Heart right ventricle (tissue), 16 donors: ENCODE measurements around the gene GPANK1. TPM values are rescaled to one million over a fixed set of nuclear protein-coding genes. Genes with fewer than 3 reads are reported as not detected.

Experiments used
- ATAC-seq, 8 donors: fragments of 200-7000 bp; cut with Tn5 transposase; one replicate each; pipeline ENCODE4 v1.9.1; 2020; ENCODE audit warnings: mild to moderate bottlenecking in 8 of 8, moderate library complexity in 8 of 8, moderate number of reproducible peaks in 1 of 8
- DNase-seq, 2 donors: peaks; one replicate each; pipeline ENCODE4 v3.0.0-alpha.2; 2020
- H3K27ac ChIP-seq, 10 donors: fragments of 200-600 bp; sonication (generic) in 2 of 10; one replicate each; pipeline versions ENCODE4 v1.5.0 to v1.8.0; 2020 to 2022; ENCODE audit warnings: mild to moderate bottlenecking in 3 of 10
- H3K27me3 ChIP-seq, 7 donors: fragments of 200-600 bp; one replicate each; pipeline ENCODE4 v1.8.0; 2021 to 2022; ENCODE audit warnings: mild to moderate bottlenecking in 2 of 7
- H3K36me3 ChIP-seq, 9 donors: fragments of 200-600 bp; sonication (generic) in 1 of 9; one replicate each; pipeline versions ENCODE4 v1.5.0 to v1.8.0; 2020 to 2022; ENCODE audit warnings: mild to moderate bottlenecking in 2 of 9
- H3K4me1 ChIP-seq, 9 donors: fragments of 200-600 bp; sonication (generic) in 1 of 9; one replicate each; pipeline versions ENCODE4 v1.5.0 to v1.8.0; 2020 to 2022; ENCODE audit warnings: mild to moderate bottlenecking in 4 of 9
- H3K4me3 ChIP-seq, 10 donors: fragments of 200-600 bp; sonication (generic) in 2 of 10; one replicate each; pipeline versions ENCODE4 v1.5.0 to v1.8.0; 2020 to 2022; ENCODE audit warnings: mild to moderate bottlenecking in 7 of 10, moderate library complexity in 2 of 10
- H3K9me3 ChIP-seq, 11 donors: fragments of 200-600 bp in 10 of 11; sonication (generic) in 2 of 11; one replicate each; pipeline versions ENCODE4 v1.5.0 to v1.8.0; 2013 to 2022; ENCODE audit warnings: mild to moderate bottlenecking in 2 of 11, control low read depth in 1 of 11, moderate library complexity in 1 of 11
- whole genome bisulfite sequencing, 2 donors: extraction: QIAGEN DNeasy Blood & Tissue Kit; methylation state at CpG; one replicate each; pipeline ENCODE4 v1.1.7; 2013; ENCODE audit warnings: inconsistent platforms in 1 of 2; 5-methylcytosine and 5-hydroxymethylcytosine counted together
- intact Hi-C, 10 donors: fragments of 100-400 bp; cut with DNase I; formaldehyde crosslinking; loops; one replicate each; pipeline versions ENCODE4 v1.11.1 to v1.14.2; 2022
- polyA plus RNA-seq, 2 donors: library from polyadenylated mRNA; stranded (reverse); fragments of 200-250 nt; gene quantifications; one replicate each; pipeline ENCODE4 v1.2.3, GENCODE V29; 2013
- total RNA-seq, 10 donors: library from RNA; stranded (reverse); fragmentation: NEBNext Ultra II Directional in 3 of 10; extraction: Animal tissue kit (Norgen Biotek cat#: 25700) in 3 of 10; gene quantifications; one replicate each; pipeline versions ENCODE4 v1.2.1 to v1.2.4, GENCODE V29; 2021 to 2023
- TF ChIP-seq, protein P1 (sequence below), 9 donors: fragments of 200-600 bp; sonication (generic) in 2 of 9; IDR thresholded peaks; one replicate each; pipeline versions ENCODE4 v1.5.0 to v1.8.0; 2021 to 2022; ENCODE audit warnings: antibody characterized with exemption in 9 of 9, mild to moderate bottlenecking in 5 of 9, moderate library complexity in 1 of 9
- donor health status: Arrhythmogenic right ventricular cardiomyopathy.
- donor health status: ischemic (EF 13 %, LVEDD 7.1; RV severe dilation, severe dysfunction).
- donor health status: healthy with polysubstance abuse.
- donor health status: DM: no; HTN: yes; CAD: no.
- donor health status: DM: no; HTN: no; CAD: no.
- donor health status: ischemic (EF 25% LVEDD 6.9; RV normal size, moderate dysfunction).
- donor health status: ischemic (EF 25% LVEDD 5.7; RV mildly dilated, moderate dysfunction).
- donor health status: healthy.
- donor health status: DM: yes; HTN: yes; CAD: no.
- donor health status: Ischemic cardiomyopathy.
- donor health status: ischemic (EF 35%, LVEDD 5.7; RV mildly dilated, moderate dysfunction).
- donor health status: nonischemic (EF 11% LVEDD 7.7; RV severe dilation, severe dysfunction).
- donor health status: DM: yes; HTN: yes; CAD: no.
- donor health status: PGD.
- donor health status: ischemic (EF 29% LVEDD 5.4; RV normal size, mild dysfunction).
- donor health status: nonischemic (EF 23%, LVEDD 6.1; RV moderate dilation, normal function).

The GPANK1 gene
- total and polyA plus RNA-seq, 12 donors = 14.5 to 23.8 (median 18.2) TPM

DNA sequence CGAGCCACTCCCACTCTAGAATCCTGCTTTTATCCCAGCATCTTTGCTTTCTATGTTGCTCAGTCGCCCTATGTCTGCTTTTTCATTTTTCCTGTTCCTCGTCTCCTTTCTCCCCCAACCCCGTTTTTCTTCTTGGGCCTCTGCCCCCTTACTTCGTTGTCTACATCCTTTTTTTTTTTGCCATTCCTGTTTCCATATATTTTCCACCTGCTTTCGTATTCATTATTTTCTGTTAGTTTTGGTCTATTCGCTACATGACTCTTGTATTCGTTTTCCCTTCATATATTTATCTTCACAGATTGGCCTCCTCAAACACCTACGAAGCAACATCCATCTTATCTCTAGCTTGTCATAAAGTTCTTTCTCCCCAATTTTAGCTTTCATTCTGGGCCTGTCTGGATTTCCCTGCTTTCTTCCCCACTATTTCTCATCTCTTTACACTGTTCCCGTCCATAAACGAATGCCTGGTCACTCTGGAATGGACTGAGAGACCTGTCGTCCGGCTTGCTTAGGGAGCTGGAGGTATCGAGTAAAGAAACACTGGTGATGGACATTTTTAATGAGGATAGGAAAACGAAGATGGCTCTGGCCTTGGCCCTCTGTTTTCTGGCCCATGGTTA is 43.4 kb downstream of the GPANK1 start:
- intact Hi-C loops = loop anchor here in 2 of 10 donors (2.0 to 5.0 kb wide), 2 partner anchors 31 to 276 kb away; partner anchors contain the start of genes BAG6 (in 1 of the 2) and EHMT2 (in 1 of the 2)
- Histone ChIP-seq H3K27me3 (no peaks in the 10 kb centered on the region), H3K4me1 (peaks cover 0 to 24% (median 21%) of the 10 kb centered on the region in 9 donors), H3K36me3 (peaks cover 0 to 42% (median 29%) of the 10 kb centered on the region in 9 donors), H3K4me3 (peak overlapping the region; percentile 68 to 99 (median 80)), H3K9me3 (no peaks in the 10 kb centered on the region), H3K27ac (peak overlapping the region; percentile 83 to 99 (median 96))
- TF ChIP-seq, protein P1, sequence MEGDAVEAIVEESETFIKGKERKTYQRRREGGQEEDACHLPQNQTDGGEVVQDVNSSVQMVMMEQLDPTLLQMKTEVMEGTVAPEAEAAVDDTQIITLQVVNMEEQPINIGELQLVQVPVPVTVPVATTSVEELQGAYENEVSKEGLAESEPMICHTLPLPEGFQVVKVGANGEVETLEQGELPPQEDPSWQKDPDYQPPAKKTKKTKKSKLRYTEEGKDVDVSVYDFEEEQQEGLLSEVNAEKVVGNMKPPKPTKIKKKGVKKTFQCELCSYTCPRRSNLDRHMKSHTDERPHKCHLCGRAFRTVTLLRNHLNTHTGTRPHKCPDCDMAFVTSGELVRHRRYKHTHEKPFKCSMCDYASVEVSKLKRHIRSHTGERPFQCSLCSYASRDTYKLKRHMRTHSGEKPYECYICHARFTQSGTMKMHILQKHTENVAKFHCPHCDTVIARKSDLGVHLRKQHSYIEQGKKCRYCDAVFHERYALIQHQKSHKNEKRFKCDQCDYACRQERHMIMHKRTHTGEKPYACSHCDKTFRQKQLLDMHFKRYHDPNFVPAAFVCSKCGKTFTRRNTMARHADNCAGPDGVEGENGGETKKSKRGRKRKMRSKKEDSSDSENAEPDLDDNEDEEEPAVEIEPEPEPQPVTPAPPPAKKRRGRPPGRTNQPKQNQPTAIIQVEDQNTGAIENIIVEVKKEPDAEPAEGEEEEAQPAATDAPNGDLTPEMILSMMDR (IDR thresholded peaks at IDR 0.05) = no peak
- ATAC-seq (no peak), DNase-seq (no peak)
- 6 to 8% methylated on average over 15 of the region's 15 CpGs for WGBS, 2 donors

DNA sequence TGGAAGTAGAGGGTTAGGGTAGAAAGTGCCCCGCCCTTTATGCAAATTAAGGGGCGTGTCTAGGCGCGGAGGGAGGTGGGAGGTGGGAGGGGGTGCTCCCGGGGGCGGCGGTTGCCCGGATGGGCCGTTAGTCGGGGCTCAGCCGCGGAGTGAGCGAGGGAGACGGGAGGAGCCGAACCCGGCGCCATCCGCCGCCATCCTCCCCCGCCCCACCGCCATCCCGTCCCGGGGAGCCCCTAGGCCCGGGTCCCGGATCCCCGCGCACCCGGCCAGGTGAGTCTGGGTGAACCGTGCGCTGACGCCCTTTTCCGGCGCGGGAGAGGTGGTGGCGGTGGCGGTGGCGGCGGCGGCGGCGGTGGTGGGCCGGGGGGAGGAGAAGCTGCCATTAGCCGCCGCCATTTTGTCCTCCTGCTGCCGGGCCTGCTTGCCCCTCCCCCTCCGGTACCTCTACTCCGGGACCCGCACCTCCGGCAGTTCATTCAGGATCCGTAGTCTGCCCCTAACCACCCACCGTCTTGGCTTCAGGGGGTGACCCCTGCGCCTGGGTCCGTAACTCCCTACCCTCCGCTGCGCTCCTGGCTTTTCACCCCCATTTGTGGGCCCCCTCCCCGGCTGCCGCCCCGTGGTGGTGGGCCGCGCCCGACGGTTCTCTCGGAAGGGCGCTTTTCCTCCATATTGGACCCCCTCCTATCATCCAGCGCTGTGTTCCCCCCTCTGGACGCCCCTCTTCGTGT is 44.0 kb downstream of the GPANK1 start, which contains the start of gene PRRC2A:
Gene PRRC2A (plus strand): TSS at position 130 of the 734 bp plus-strand sequence. CDS start 2,075 bp downstream, outside the sequence.
- Histone ChIP-seq H3K27ac (peak within 1 kb of the TSS; percentile 89 to 99 (median 96)), H3K9me3 (no peaks in the 10 kb centered on the region), H3K4me1 (peaks cover 0 to 24% (median 21%) of the 10 kb centered on the region in 9 donors), H3K27me3 (no peaks in the 10 kb centered on the region), H3K4me3 (peak within 1 kb of the TSS; percentile 68 to 99 (median 80)), H3K36me3 (peaks cover 0 to 36% (median 25%) of the 10 kb centered on the region in 9 donors)
- TF ChIP-seq, protein P1 (IDR thresholded peaks at IDR 0.05) = no peak
- DNase-seq (peak; percentile 81 to 92), ATAC-seq (peak; percentile 20 to 94 (median 44))
- WGBS, 2 donors = 1% methylated on average over 37 to 66 of the region's 67 CpGs
- intact Hi-C loops = loop anchor here in 2 of 10 donors (1.0 to 5.0 kb wide), 3 partner anchors 32 to 277 kb away; partner anchors contain the start of genes BAG6 (in 2 of the 2) and EHMT2 (in 1 of the 2)

DNA sequence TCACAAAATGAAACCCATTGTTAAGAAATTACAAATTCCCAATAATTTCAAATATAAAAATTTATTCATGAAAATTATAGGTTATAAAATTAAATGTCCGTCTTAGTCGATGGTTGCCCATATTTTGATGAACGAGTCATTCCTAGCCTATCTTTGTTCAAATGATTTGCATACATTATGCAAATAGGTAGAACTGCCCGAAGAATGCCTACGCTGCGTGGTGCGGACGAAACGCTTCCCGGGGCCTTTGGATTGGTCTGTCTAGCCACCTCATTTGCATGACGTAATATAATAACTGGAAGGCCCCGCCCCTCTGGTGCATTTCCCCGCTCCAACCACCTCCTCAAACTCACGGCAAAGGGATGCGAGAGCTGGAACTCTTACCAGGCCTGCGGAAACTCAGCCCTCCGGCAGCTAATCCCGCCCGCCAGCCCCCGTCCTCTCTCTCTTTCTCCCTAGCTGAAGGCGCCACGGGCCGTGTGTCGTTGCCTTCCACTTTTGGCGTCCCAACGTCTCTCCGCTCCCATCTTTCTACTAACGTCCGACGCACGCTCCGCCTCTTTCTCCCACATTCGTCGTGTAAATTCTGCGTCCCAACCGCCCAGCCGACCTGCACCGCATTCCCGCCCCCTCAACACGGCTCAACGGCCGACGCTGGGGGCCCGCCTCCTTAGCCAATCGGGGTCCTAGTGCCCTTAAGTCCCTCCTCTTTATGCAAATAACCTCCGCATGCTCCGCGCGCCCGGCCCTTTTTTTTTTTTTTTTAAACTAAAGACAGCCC is 44.8 kb downstream of the GPANK1 start:
- 0% methylated on average over 50 of the region's 50 CpGs for WGBS, 2 donors
- H3K4me1 ChIP-seq = peaks cover 0 to 24% (median 21%) of the 10 kb centered on the region in 9 donors

More for the DNA sequence above, 44.8 kb downstream of the GPANK1 start:
- TF ChIP-seq, protein P1 (IDR thresholded peaks at IDR 0.05) = no peak
- no peaks in the 10 kb centered on the region for H3K27me3 ChIP-seq
- intact Hi-C loops = loop anchor here in 4 of 10 donors (1.0 to 5.0 kb wide), 4 partner anchors 32 to 277 kb away; partner anchors contain the start of genes ATP6V1G2 (in 2 of the 4), BAG6 (in 2 of the 4), NFKBIL1 (in 2 of the 4) and EHMT2 (in 1 of the 4)
- no peaks in the 10 kb centered on the region for H3K9me3 ChIP-seq
- H3K27ac ChIP-seq = peak overlapping the region; percentile 89 to 99 (median 96)
- H3K4me3 ChIP-seq = peak overlapping the region; percentile 68 to 99 (median 80)
- peak; percentile 97 to 98 for DNase-seq
- H3K36me3 ChIP-seq = peaks cover 0 to 28% (median 17%) of the 10 kb centered on the region in 9 donors
- ATAC-seq = peak; percentile 93 to 97 (median 96)
